HFF-Myc (cell line): Measurements from ENCODE around the gene PTPN1.
"Not testable (repeated sequence)": the region's sequence is repeated elsewhere in the genome, so short reads cannot be mapped to it uniquely, and the experiment has no call there.

Experiments used
- DNase-seq: peaks from one replicate; pipeline ENCODE4 v3.0.0-alpha.2; 2011; ENCODE audit warnings: low read depth; ENCODE audit errors: extremely low read depth
- H3K4me3 ChIP-seq: replicated peaks from 2 replicates; pipeline ENCODE4 v1.5.1; 2011; ENCODE audit warnings: low read depth, mild to moderate bottlenecking, control low read depth, low read length
- CTCF ChIP-seq: IDR thresholded peaks from 2 replicates; pipeline ENCODE4 v1.5.1; 2012; ENCODE audit warnings: mild to moderate bottlenecking, low read depth, low read length, control low read depth; ENCODE audit errors: missing control alignments

PTPN1 gene

GRCh38 chr20:50563133-50563944 lies 53.2 kb downstream of the PTPN1 start:
- DNase-seq: no peak
- H3K4me3 ChIP-seq: no peak overlapping the region
- TF ChIP-seq CTCF: no peak

GRCh38 chr20:50565383-50565782 lies 55.2 kb downstream of the PTPN1 start:
- TF ChIP-seq CTCF: no peak
- H3K4me3 ChIP-seq: no peak overlapping the region
- no peak for DNase-seq

- DNase-seq: no peak
- H3K4me3 ChIP-seq: no peak overlapping the region
- TF ChIP-seq CTCF: no peak
Measured at GRCh38 chr20:50565871-50566270, 55.7 kb downstream of the PTPN1 start.

GRCh38 chr20:50567860-50568548 lies 57.8 kb downstream of the PTPN1 start:
- no peak for DNase-seq
- no peak overlapping the region for H3K4me3 ChIP-seq
- TF ChIP-seq CTCF: no peak

- DNase-seq: no peak
- no peak for TF ChIP-seq CTCF
- no peak overlapping the region for H3K4me3 ChIP-seq
Measured at GRCh38 chr20:50568549-50568942, 58.4 kb downstream of the PTPN1 start.

GRCh38 chr20:50569487-50569863 lies 59.3 kb downstream of the PTPN1 start:
- DNase-seq, H3K4me3 ChIP-seq: not testable (repeated sequence)
